Ectodermal cell (in vitro differentiated cells): ENCODE measurements around the gene HACD4.

ENCODE experiments used
- H3K27ac ChIP-seq: 2 replicates; pipeline ENCODE4 v1.7.0; 2013; ENCODE audit warnings: mild to moderate bottlenecking, low read depth, low read length; ENCODE audit not compliant: insufficient read depth, poor library complexity, severe bottlenecking
- H3K27me3 ChIP-seq: 2 replicates; pipeline ENCODE4 v1.7.0; 2013; ENCODE audit warnings: mild to moderate bottlenecking, low read length; ENCODE audit not compliant: insufficient read depth, control insufficient read depth, poor library complexity, severe bottlenecking
- H3K36me3 ChIP-seq: one replicate; pipeline ENCODE4 v1.7.0; 2013; ENCODE audit warnings: low read length; ENCODE audit not compliant: control insufficient read depth, insufficient read depth
- H3K4me1 ChIP-seq: one replicate; pipeline ENCODE4 v1.7.0; 2013; ENCODE audit warnings: low read length; ENCODE audit not compliant: control insufficient read depth, insufficient read depth
- H3K4me3 ChIP-seq: 2 replicates; pipeline ENCODE4 v1.7.0; 2013; ENCODE audit warnings: low read depth, low read length, control low read depth; ENCODE audit not compliant: insufficient read depth
- H3K9me3 ChIP-seq: 2 replicates; pipeline ENCODE4 v1.7.0; 2013; ENCODE audit warnings: mild to moderate bottlenecking, low read length, moderate library complexity; ENCODE audit not compliant: control insufficient read depth
- WGBS, 2 experiments: methylation state at CpG; one replicate each; pipeline ENCODE4 v1.1.7; 2013; ENCODE audit warnings: missing lambda C conversion rate in 2 of 2; 5-methylcytosine and 5-hydroxymethylcytosine counted together

HACD4 gene

GRCh38 chr9:21047281-21047691, 15.8 kb upstream of the HACD4 start:
- H3K4me3 ChIP-seq, result no peak overlapping the region
- no peaks in the 10 kb centered on the region for H3K9me3 ChIP-seq
- H3K36me3 ChIP-seq, result no peaks in the 10 kb centered on the region
- WGBS, 2 experiments, result 89 to 90% methylated on average over 2 of the region's 2 CpGs
- no peak overlapping the region for H3K27ac ChIP-seq
- H3K27me3 ChIP-seq, result no peaks in the 10 kb centered on the region
- no peaks in the 10 kb centered on the region for H3K4me1 ChIP-seq

GRCh38 chr9:21043841-21044240, 12.4 kb upstream of the HACD4 start:
- Histone ChIP-seq H3K4me1 (no peaks in the 10 kb centered on the region), H3K27me3 (no peaks in the 10 kb centered on the region), H3K27ac (no peak overlapping the region), H3K9me3 (no peaks in the 10 kb centered on the region), H3K36me3 (no peaks in the 10 kb centered on the region), H3K4me3 (no peak overlapping the region)
- 93 to 94% methylated on average over 3 of the region's 3 CpGs for whole genome bisulfite sequencing, 2 experiments

GRCh38 chr9:21042466-21042865, 11.0 kb upstream of the HACD4 start:
- H3K36me3 ChIP-seq, result no peaks in the 10 kb centered on the region
- H3K9me3 ChIP-seq, result no peaks in the 10 kb centered on the region
- no peaks in the 10 kb centered on the region for H3K4me1 ChIP-seq
- no peaks in the 10 kb centered on the region for H3K27me3 ChIP-seq
- WGBS, 2 experiments, result 96 to 98% methylated on average over 3 to 4 of the region's 4 CpGs
- no peak overlapping the region for H3K27ac ChIP-seq
- no peak overlapping the region for H3K4me3 ChIP-seq

- no peaks in the 10 kb centered on the region for H3K4me1 ChIP-seq
- no peaks in the 10 kb centered on the region for H3K36me3 ChIP-seq
- 88 to 100% methylated on average over 1 of the region's 1 CpG for WGBS, 2 experiments
- H3K9me3 ChIP-seq, result no peaks in the 10 kb centered on the region
- H3K27me3 ChIP-seq, result no peaks in the 10 kb centered on the region
- no peak overlapping the region for H3K27ac ChIP-seq
- H3K4me3 ChIP-seq, result no peak overlapping the region
Measured at GRCh38 chr9:21039302-21039701, 7.9 kb upstream of the HACD4 start.

GRCh38 chr9:21037278-21037677, 5.8 kb upstream of the HACD4 start:
- Histone ChIP-seq H3K27ac (no peak overlapping the region), H3K4me1 (no peaks in the 10 kb centered on the region), H3K4me3 (no peak overlapping the region), H3K9me3 (no peaks in the 10 kb centered on the region), H3K27me3 (peaks cover 3% of the 10 kb centered on the region), H3K36me3 (no peaks in the 10 kb centered on the region)
- 37 to 45% methylated on average over 2 of the region's 2 CpGs for WGBS, 2 experiments

GRCh38 chr9:21031808-21032183, 356 bp upstream of the HACD4 start:
- Histone ChIP-seq H3K27me3 (peaks cover 3% of the 10 kb centered on the region), H3K9me3 (no peaks in the 10 kb centered on the region), H3K4me1 (peaks cover 10% of the 10 kb centered on the region), H3K36me3 (no peaks in the 10 kb centered on the region), H3K27ac (no peak overlapping the region), H3K4me3 (peak overlapping the region; percentile 22)
- 77% methylated on average over 22 of the region's 22 CpGs for WGBS, 2 experiments

GRCh38 chr9:21030389-21031035, 928 bp downstream of the HACD4 start:
- Histone ChIP-seq H3K4me3 (peak overlapping the region; percentile 22), H3K36me3 (no peaks in the 10 kb centered on the region), H3K27ac (no peak overlapping the region), H3K9me3 (no peaks in the 10 kb centered on the region), H3K27me3 (peaks cover 3% of the 10 kb centered on the region), H3K4me1 (peaks cover 10% of the 10 kb centered on the region)
- 69 to 74% methylated on average over 5 of the region's 5 CpGs for WGBS, 2 experiments

GRCh38 chr9:21029661-21030060, 1.8 kb downstream of the HACD4 start:
- Histone ChIP-seq H3K27me3 (peaks cover 3% of the 10 kb centered on the region), H3K27ac (no peak overlapping the region), H3K36me3 (no peaks in the 10 kb centered on the region), H3K4me1 (peaks cover 10% of the 10 kb centered on the region), H3K4me3 (no peak overlapping the region), H3K9me3 (no peaks in the 10 kb centered on the region)
- WGBS, 2 experiments, result 77 to 81% methylated on average over 8 of the region's 8 CpGs

GRCh38 chr9:21028466-21028865, 3.0 kb downstream of the HACD4 start:
- Histone ChIP-seq H3K36me3 (no peaks in the 10 kb centered on the region), H3K4me1 (peaks cover 10% of the 10 kb centered on the region), H3K9me3 (no peaks in the 10 kb centered on the region), H3K27ac (no peak overlapping the region), H3K27me3 (peaks cover 3% of the 10 kb centered on the region), H3K4me3 (no peak overlapping the region)
- 67 to 68% methylated on average over 3 of the region's 3 CpGs for WGBS, 2 experiments

- Histone ChIP-seq H3K4me3 (no peak overlapping the region), H3K36me3 (no peaks in the 10 kb centered on the region), H3K9me3 (no peaks in the 10 kb centered on the region), H3K27me3 (no peaks in the 10 kb centered on the region), H3K4me1 (peaks cover 10% of the 10 kb centered on the region), H3K27ac (no peak overlapping the region)
- 90 to 95% methylated on average over 3 to 4 of the region's 4 CpGs for whole genome bisulfite sequencing, 2 experiments
Measured at GRCh38 chr9:21027295-21027694, 4.1 kb downstream of the HACD4 start.

GRCh38 chr9:21023861-21024260, 7.6 kb downstream of the HACD4 start:
- Histone ChIP-seq H3K27ac (no peak overlapping the region), H3K4me3 (no peak overlapping the region), H3K4me1 (no peaks in the 10 kb centered on the region), H3K27me3 (no peaks in the 10 kb centered on the region), H3K36me3 (no peaks in the 10 kb centered on the region), H3K9me3 (no peaks in the 10 kb centered on the region)
- WGBS, 2 experiments, result 96 to 100% methylated on average over 2 of the region's 2 CpGs
